Panc1 (cell line): ENCODE data around the gene MXRA5. TPM values are rescaled to one million over a fixed set of nuclear protein-coding genes. Genes with fewer than 3 reads are reported as not detected.

Source experiments
- ATAC-seq: fragments of 200-7000 bp; cut with Tn5 transposase; 2 replicates; pipeline ENCODE4 v1.9.1; 2020; ENCODE audit warnings: mild to moderate bottlenecking, moderate library complexity
- BruUV-seq: library from RNA; stranded (reverse); fragments of 400-500 nt; replicated peaks from 2 replicates; lab custom pipeline; 2021; lab: Mats Ljungman, UMichigan
- CTCF ChIA-PET: fragments of 300-600 bp; sonication (Branson Sonifier 250); formaldehyde crosslinking; loops from one replicate; lab custom pipeline; 2022; ENCODE audit warnings: antibody characterized with exemption; lab: Charles Lee
- POLR2A ChIA-PET: fragments of 300-600 bp; sonication (Branson Sonifier 250); formaldehyde crosslinking; loops from one replicate; lab custom pipeline; 2022; ENCODE audit warnings: antibody characterized with exemption; lab: Charles Lee
- DNase-seq: peaks from one replicate; pipeline ENCODE4 v3.0.0-alpha.2; 2010; ENCODE audit warnings: low read depth, low spot score
- H3K27ac ChIP-seq: 2 replicates; pipeline ENCODE4 v1.5.1; 2011; ENCODE audit warnings: mild to moderate bottlenecking, low read length, inconsistent platforms
- H3K27me3 ChIP-seq: fragments of 200-500 bp; sonication (Bioruptor generic); 2 replicates; pipeline ENCODE4 v1.6.0; 2014; ENCODE audit warnings: low read length, inconsistent platforms; ENCODE audit not compliant: control insufficient read depth, insufficient read depth
- H3K36me3 ChIP-seq: fragments of 200-500 bp; sonication (Bioruptor generic); 2 replicates; pipeline ENCODE4 v1.5.1; 2014; ENCODE audit warnings: inconsistent platforms, mild to moderate bottlenecking, low read length, moderate library complexity; ENCODE audit not compliant: control insufficient read depth, insufficient read depth
- H3K4me1 ChIP-seq: 2 replicates; pipeline ENCODE4 v1.5.1; 2011; ENCODE audit warnings: inconsistent platforms, mild to moderate bottlenecking, low read length, moderate library complexity; ENCODE audit not compliant: control insufficient read depth, insufficient read depth
- H3K4me3 ChIP-seq, 2 experiments: 2 replicates each; pipeline ENCODE4 v1.5.1; 2011 to 2012; ENCODE audit warnings: low read depth in 2 of 2, low read length in 2 of 2, mild to moderate bottlenecking in 2 of 2, inconsistent platforms in 1 of 2, moderate library complexity in 1 of 2
- H3K9me3 ChIP-seq: fragments of 200-500 bp; sonication (Bioruptor generic); 2 replicates; pipeline ENCODE4 v1.5.1; 2014; ENCODE audit warnings: low read depth, mild to moderate bottlenecking, inconsistent platforms, low read length, moderate library complexity; ENCODE audit not compliant: control insufficient read depth, insufficient read depth
- CTCF ChIP-seq: fragments of 450-650 bp; IDR thresholded peaks from 2 replicates; pipeline ENCODE4 v1.5.1; 2017; ENCODE audit warnings: mild to moderate bottlenecking
- POLR2AphosphoS5 ChIP-seq: IDR thresholded peaks from 2 replicates; pipeline ENCODE4 v1.6.1; 2012; ENCODE audit warnings: mild to moderate bottlenecking, low read depth, low read length, moderate library complexity
- REST ChIP-seq, 2 experiments: IDR thresholded peaks; 2 replicates each; pipeline ENCODE4 v1.6.1; 2011 to 2012; ENCODE audit warnings: low read depth in 2 of 2, control low read depth in 1 of 2, low read length in 1 of 2, mild to moderate bottlenecking in 1 of 2, moderate library complexity in 1 of 2; ENCODE audit not compliant: insufficient read depth in 1 of 2
- SIN3A ChIP-seq: IDR thresholded peaks from 2 replicates; pipeline ENCODE4 v1.6.1; 2012; ENCODE audit warnings: low read depth, mild to moderate bottlenecking, low read length, moderate library complexity, borderline replicate concordance; ENCODE audit not compliant: insufficient read depth
- TCF7L2 ChIP-seq: IDR thresholded peaks from 2 replicates; pipeline ENCODE4 v1.6.1; 2011; ENCODE audit warnings: mild to moderate bottlenecking, low read depth, low read length, inconsistent platforms
- in situ Hi-C: cut with HindIII; loops from 2 replicates; pipeline ENCODE4 v1.10.0; 2016; ENCODE audit warnings: low sequenced_read_pairs, low pct_unique_long_range_greater_than_20kb
- intact Hi-C: fragments of 100-400 bp; cut with micrococcal nuclease; formaldehyde crosslinking; loops from one replicate; pipeline ENCODE4 v1.10.0; 2022; ENCODE audit not compliant: unreplicated experiment
- total RNA-seq: library from RNA; stranded (reverse); gene quantifications from one replicate; pipeline ENCODE4 v1.2.1, GENCODE V29; 2021; ENCODE audit not compliant: unreplicated experiment

Gene MXRA5
- total RNA-seq, 1 experiment from 2014 or later: 14.2 TPM

GRCh38 chrX:3268829-3269228, 77.6 kb downstream of the MXRA5 start:
- H3K4me1 ChIP-seq: no peaks in the 10 kb centered on the region; the same call in 1 of the 2 replicates
- CTCF ChIA-PET: no interaction called here
- intact Hi-C loops: no loop called here
- DNase-seq (no peak), ATAC-seq (no peak)
- in situ Hi-C loops: no loop called here
- no peaks in the 10 kb centered on the region for H3K27me3 ChIP-seq
- POLR2A ChIA-PET: no interaction called here
- no peaks in the 10 kb centered on the region for H3K36me3 ChIP-seq
- H3K9me3 ChIP-seq: no peaks in the 10 kb centered on the region
- H3K4me3 ChIP-seq: no peak overlapping the region
- BruUV-seq: no TSS peak
- no peak overlapping the region for H3K27ac ChIP-seq
- TF ChIP-seq TCF7L2 (no peak), CTCF (no peak), POLR2AphosphoS5 (no peak), REST (IDR thresholded peaks at IDR 0.05; ENCODE audit: insufficient read depth in 1 of 2, low read depth in 2 of 2, low read length in 1 of 2) (no peak), SIN3A (no peak)

- BruUV-seq: no TSS peak
- POLR2A ChIA-PET: interaction anchor here (0.6 kb wide), 1 partner anchor 475 kb away, joined by 3 read pairs; no protein-coding TSS in a partner anchor
- Histone ChIP-seq H3K27me3 (no peaks in the 10 kb centered on the region), H3K9me3 (no peaks in the 10 kb centered on the region), H3K4me1 (no peaks in the 10 kb centered on the region), H3K4me3 (no peak overlapping the region), H3K27ac (no peak overlapping the region; the same call in 1 of the 2 replicates), H3K36me3 (no peaks in the 10 kb centered on the region)
- ATAC-seq (no peak), DNase-seq (no peak)
- in situ Hi-C loops (no loop called here), intact Hi-C loops (no loop called here)
- CTCF ChIA-PET: no interaction called here
- no peak for TF ChIP-seq SIN3A
- TF ChIP-seq CTCF: no peak
- TF ChIP-seq POLR2AphosphoS5: no peak
- TF ChIP-seq TCF7L2: no peak
- TF ChIP-seq REST (IDR thresholded peaks at IDR 0.05; ENCODE audit: insufficient read depth in 1 of 2, low read depth in 2 of 2, low read length in 1 of 2): no peak
Measured at GRCh38 chrX:3263681-3264126, 82.7 kb downstream of the MXRA5 start.
